ENCODE results near the gene SLC39A7. TPM values are rescaled to one million over a fixed set of nuclear protein-coding genes. Genes with fewer than 3 reads are reported as not detected.

The SLC39A7 gene
- 74.8 TPM for total RNA-seq

- peak; percentile 72 for ATAC-seq
These were observed at the start of gene SLC39A7, which contains the start of gene RXRB for GRCh38 chr6:33200219-33201146. Gene SLC39A7, plus strand, starts transcription at chr6:33200867. Its CDS starts 379 bp downstream, at chr6:33201246. Gene RXRB, minus strand, starts transcription at chr6:33200665. Its CDS starts 189 bp downstream, at chr6:33200476.

DNA sequence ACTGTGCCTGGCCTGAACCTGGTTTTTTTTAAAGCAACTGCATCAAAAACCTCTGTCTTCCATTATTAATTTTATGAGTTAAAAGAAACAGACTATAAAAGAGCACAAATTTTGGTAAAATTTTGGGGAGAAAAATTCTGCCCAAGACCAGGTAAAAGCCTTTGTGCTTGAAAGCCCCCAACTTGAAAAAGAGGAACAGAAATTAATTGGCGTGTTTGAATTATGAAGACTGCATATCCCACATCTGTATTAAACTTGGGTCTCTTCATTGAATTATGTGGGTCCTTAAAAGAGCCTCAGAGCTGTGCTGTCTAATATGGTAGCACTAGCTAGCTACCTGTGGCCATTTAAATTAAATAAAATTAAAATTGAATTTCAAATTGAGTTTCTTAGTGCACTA, 49.6 kb upstream of the SLC39A7 start:
- DNase-seq (ENCODE audit: low spot score) (no peak), ATAC-seq (no peak)

More at GRCh38 chr6:33200219-33201146, at the start of gene SLC39A7, which contains the start of gene RXRB:
- DNase-seq (ENCODE audit: low spot score), result peak; percentile 99

DNA sequence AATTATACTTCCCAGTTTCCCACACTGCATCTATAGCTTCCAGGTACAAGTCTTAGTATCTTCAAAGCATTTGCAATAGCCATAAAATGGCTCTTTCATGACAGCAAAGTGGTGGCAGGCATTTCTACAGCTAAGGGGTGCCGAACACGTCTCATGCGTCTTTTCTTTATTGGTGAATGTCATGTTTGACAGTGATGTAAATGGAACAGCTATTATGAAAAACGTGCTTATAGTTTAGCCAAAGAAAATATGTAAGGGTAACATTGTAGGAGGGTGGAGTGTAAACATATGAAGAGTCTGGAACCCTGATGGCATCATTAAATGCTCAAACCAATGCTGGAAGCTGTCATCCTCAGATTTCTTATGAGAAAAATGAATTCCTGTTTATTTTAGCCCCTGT, 46.3 kb upstream of the SLC39A7 start:
- DNase-seq (ENCODE audit: low spot score), result no peak
- no peak for ATAC-seq

DNA sequence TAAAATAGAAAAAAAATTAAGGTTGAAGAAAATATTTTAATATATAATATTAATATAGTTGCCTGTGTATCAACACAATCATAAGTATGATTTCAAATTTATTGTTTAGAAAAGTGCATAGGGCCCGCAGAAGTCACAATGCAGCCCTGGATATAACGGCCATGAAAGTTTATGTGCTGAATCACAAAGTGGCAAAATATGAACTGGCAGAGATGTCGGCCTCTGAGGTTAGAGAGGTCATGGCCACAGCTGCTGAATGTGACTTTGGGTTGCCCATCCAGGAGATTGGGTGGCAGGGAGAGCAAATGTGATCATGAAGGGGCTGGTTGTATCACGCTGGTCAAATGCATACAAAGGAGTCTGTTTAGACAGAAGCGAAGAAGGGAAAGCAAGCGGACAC, 44.1 kb upstream of the SLC39A7 start:
- ATAC-seq (no peak), DNase-seq (ENCODE audit: low spot score) (no peak)

DNA sequence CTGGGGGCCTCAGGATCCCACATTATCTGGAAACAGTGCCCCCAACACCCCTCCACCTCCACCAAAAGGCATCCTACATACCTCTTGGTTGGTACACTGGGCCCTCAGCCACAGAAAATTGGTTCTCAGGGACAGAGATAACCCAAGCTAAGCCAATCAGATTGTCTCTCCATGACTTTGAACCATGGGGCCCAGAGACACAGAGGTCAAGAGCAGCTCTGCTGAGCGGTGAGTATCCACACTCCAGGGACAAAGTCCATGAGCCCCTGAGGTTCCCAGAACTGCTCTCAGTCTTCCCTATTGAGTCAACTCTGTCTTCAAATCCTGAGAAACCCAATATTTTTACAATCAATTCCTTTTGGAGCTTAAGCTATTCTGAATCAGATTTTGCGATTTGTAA, 43.7 kb upstream of the SLC39A7 start:
- ATAC-seq (no peak), DNase-seq (ENCODE audit: low spot score) (no peak)

DNA sequence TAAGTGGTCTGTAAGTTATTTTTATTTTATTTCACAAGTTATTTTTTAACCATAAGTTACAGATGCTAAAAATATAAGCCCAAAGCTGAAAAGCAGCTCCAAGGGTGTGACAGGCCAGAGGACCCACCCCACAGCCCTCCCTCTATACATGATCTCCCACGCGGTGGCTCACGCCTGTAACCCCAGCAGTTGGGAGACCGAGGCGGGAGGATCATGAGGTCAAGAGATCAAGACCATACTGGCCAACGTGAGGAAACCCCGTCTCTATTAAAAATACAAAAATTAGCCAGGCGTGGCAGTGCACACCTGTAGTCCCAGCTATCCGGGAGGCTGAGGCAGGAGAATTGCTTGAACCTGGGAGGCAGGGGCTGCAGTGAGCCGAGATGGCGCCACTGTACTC, 40.6 kb upstream of the SLC39A7 start:
- DNase-seq (ENCODE audit: low spot score), result no peak
- ATAC-seq, result no peak

- DNase-seq (ENCODE audit: low spot score) (no peak), ATAC-seq (peak; percentile 17)
These were observed 39.8 kb upstream of the SLC39A7 start for GRCh38 chr6:33160728-33161344.

DNA sequence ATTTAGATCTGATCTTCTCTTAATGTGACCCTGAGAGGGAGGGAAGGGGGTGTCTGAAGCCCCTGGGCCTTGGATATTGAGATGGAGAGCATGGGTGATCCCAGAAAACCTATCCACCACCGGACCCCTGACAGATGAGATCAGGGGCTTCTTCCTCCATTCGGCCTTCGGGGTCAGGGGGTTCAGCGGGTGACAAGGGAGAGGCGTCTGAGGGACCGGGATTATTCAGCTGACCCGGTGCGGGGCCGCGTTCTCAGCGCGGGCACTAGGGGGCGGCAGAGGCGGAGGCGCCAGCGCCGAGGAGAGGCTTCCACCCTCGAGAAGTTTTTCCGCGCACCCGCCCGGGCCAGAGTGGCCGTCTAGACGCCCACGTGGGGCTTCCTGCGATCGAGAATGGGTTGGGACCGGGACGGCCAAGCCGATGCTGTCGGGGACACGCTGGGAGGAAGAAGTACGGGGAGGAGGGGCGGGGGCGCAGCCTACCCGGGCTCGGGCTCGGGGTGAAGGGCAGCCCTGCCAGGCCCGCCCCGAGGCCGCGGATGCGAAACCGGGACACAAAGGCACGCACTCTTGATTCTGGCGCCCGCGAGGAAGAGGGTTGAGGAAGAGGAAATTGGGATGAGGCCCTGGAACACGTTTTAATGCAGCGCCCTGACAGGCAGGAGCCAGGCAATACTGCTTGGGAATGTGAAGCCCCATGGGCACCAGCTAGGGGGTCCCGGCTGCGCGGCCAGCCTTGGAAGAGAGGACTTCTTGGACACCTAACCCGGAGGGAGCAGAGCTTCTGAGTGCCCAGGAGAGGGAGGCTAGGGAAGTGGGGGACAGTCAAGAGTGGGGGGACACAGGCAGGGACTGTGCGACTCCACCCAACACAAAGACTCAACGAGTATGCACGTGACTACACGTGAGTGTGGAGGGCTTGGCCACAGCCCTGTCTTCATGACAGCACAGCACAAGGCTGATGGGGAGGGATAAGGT, 39.0 kb upstream of the SLC39A7 start:
- DNase-seq (ENCODE audit: low spot score) (peak; percentile 74), ATAC-seq (peak; percentile 98)

DNA sequence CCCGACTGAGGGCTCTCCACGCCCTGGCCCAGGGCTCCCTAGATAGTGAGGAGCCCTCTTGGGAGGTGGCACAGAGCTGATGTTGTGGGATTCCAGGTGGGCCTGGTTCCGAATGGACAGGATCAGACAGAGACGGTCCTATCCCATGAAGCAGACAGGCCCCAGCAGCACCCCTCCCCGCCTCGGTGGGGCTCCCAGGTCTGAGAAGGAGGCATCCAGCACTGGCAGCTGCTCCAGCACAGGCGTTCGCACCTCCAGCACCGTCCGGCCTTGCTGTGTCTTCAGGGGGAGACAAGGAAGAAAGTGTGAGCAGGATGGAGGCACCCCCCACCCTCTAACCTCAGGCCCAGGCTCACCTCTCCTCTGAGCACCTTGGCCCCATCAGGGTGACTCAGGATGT, 37.1 kb upstream of the SLC39A7 start:
- ATAC-seq, result no peak
- no peak for DNase-seq (ENCODE audit: low spot score)

- ATAC-seq (no peak), DNase-seq (ENCODE audit: low spot score) (no peak)
These were observed 36.5 kb upstream of the SLC39A7 start for GRCh38 chr6:33164176-33164575.

- ATAC-seq (no peak), DNase-seq (ENCODE audit: low spot score) (no peak)
These were observed 35.8 kb upstream of the SLC39A7 start for GRCh38 chr6:33164665-33165373.

GRCh38 chr6:33165581-33166258, 34.9 kb upstream of the SLC39A7 start:
- DNase-seq (ENCODE audit: low spot score), result no peak
- ATAC-seq, result no peak

- ATAC-seq (no peak), DNase-seq (ENCODE audit: low spot score) (no peak)
These were observed 34.3 kb upstream of the SLC39A7 start for GRCh38 chr6:33166363-33166762.

- DNase-seq (ENCODE audit: low spot score) (no peak), ATAC-seq (no peak)
These were observed 33.9 kb upstream of the SLC39A7 start for GRCh38 chr6:33166811-33167210.

DNA sequence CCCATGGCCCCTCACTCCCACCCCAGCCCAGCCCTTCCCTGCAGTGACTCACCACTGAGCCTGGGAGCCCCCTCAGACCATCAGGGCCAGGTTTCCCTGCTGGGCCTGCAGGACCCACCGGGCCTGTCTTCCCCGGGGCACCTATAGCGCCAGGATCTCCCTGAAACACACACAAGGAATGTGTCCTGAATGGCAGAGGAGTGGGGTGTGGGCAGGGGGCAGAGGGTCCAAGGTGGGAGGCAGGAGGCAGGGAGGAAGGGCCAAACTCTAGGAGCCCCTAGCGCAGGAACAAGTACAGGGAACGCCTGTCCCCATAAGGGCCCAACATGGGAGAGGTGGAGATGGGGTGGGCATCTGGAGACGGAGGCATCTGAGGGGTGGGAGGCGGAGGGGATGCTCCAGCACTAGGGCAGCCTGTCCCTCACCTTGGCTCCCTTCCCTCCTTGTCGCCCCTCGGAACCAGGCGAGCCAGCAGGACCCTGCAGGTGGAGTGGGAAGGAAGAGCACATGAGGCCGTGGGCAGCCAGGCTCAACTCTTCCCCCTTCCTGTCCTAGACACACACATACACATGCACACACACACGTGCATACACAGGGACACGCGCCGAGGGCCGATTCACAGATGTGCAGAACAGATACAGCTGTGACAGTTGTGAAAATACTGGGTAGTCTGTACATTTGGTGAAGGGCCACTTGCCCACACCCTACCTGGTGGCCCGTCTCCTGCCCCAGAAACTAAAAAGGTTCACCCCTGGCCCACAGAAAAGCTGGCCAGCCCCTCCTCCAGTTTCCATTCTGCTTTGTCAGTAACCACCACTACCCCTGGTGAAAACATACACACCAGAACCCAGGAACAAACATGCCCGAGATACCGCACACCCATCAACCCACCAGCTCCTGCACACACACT, 33.0 kb upstream of the SLC39A7 start:
- ATAC-seq (no peak), DNase-seq (ENCODE audit: low spot score) (no peak)

DNA sequence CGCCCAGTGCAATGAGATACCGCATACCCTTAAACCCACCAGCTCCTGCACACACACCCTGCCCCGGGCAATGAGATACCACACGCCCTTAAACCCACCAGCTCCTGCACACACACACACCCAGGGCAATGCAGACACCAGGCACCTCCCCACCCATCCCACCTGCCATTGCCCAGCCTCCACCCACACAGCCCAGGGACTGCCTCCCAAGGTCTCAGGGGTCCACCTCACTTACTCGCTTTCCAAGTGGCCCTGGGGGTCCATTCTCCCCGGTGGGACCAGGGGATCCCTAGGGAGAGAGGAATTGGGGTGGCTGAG, 32.4 kb upstream of the SLC39A7 start:
- ATAC-seq (no peak), DNase-seq (ENCODE audit: low spot score) (no peak)

GRCh38 chr6:33168639-33169038, 32.0 kb upstream of the SLC39A7 start:
- no peak for ATAC-seq
- DNase-seq (ENCODE audit: low spot score), result no peak

GRCh38 chr6:33169291-33170175, 31.1 kb upstream of the SLC39A7 start:
- ATAC-seq, result no peak
- DNase-seq (ENCODE audit: low spot score), result no peak
